Prostate gland (tissue), 2 donors: ENCODE results near the gene MB21D2.

Experiments used
- CTCF ChIP-seq, 4 experiments: fragments of 200-600 bp in 2 of 4; fragments of 450-650 bp in 2 of 4; sonication (generic) in 2 of 4; IDR thresholded peaks; 1 replicate in 3 of 4; 2 replicates in 1 of 4; pipeline ENCODE4 v1.5.1; 2016 to 2019; ENCODE audit warnings: antibody characterized with exemption in 4 of 4, mild to moderate bottlenecking in 2 of 4, moderate library complexity in 2 of 4
- POLR2AphosphoS5 ChIP-seq: sonication (generic); formaldehyde crosslinking; IDR thresholded peaks from one replicate; pipeline ENCODE4 v1.6.1; 2017; ENCODE audit warnings: antibody characterized with exemption

- TF ChIP-seq CTCF (IDR thresholded peaks at IDR 0.05) (no peak), POLR2AphosphoS5 (no peak)
Observed at GRCh38 chr3:192904632-192905289, 12.9 kb downstream of the MB21D2 start.
